ENCODE results near the gene CRK.

Gene CRK

GRCh38 chr17:1492249-1493206 is 36.5 kb upstream of the CRK start, which contains the start of gene MYO1C:
TSS of gene MYO1C (minus strand) at chr17:1492686. CDS start at chr17:1492487, 199 bp downstream.
- H3K4me1 ChIP-seq: peaks cover 3% of the 10 kb centered on the region; the same call in 1 of the 2 replicates
- no peak for TF ChIP-seq CTCF (IDR thresholded peaks at IDR 0.05; ENCODE audit: low read depth, low read length)
- H3K27me3 ChIP-seq: no peaks in the 10 kb centered on the region
- no peaks in the 10 kb centered on the region for H3K9me3 ChIP-seq
- DNase-seq: no peak
- H3K4me3 ChIP-seq (ENCODE audit: low read depth, low read length): peak within 1 kb of the TSS; percentile 23; the same call in 1 of the 2 replicates
- H3K36me3 ChIP-seq: no peaks in the 10 kb centered on the region

- Histone ChIP-seq H3K4me3 (ENCODE audit: low read depth, low read length) (peak overlapping the region; percentile 59), H3K9me3 (no peaks in the 10 kb centered on the region), H3K4me1 (peaks cover 3% of the 10 kb centered on the region; the same call in 1 of the 2 replicates), H3K27me3 (no peaks in the 10 kb centered on the region), H3K36me3 (no peaks in the 10 kb centered on the region)
- DNase-seq: peak; percentile 49
- TF ChIP-seq CTCF (IDR thresholded peaks at IDR 0.05; ENCODE audit: low read depth, low read length): no peak
Measured at GRCh38 chr17:1491443-1492248, 35.6 kb upstream of the CRK start.

DNA sequence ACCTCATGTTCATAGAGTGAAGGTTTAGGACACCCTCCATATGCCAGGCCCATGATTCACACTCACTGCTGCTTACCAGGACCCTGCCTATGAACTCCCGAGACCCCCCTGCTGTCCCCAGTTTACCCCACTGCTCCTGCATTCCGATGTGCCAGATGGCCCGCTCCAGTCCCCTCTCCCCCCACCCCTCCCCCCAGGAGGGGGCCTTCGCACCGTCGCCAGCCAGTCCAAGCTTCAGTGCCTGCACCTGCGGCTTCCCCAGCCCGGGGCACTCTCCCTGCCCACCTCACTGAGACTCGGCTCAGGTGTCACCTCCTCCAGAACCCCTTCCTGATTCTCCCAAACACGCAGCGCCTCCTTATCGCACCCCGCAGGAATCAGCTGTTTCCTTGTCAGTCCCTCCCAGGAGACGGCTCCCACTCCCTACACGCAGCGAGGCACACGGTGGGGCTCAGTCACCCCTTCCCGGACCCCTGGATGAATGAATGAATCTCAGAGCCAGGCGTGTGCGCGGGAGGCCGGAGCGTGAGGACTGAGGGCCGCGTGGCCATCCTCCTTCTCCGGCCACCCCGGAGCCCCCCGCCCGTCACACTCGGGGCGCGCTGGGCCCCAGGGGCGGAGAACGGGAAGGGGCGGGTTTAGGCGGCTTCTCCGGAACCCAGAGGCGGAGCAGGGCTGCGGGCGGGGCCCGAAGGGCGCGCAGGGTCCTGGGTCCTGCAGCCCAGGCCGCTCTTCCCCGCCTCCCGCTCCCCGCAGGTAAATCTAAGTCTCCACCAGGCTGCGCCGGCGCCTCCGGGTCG is 34.8 kb upstream of the CRK start:
- Histone ChIP-seq H3K4me3 (ENCODE audit: low read depth, low read length) (peak overlapping the region; percentile 59), H3K4me1 (peaks cover 3% of the 10 kb centered on the region; the same call in 1 of the 2 replicates), H3K9me3 (no peaks in the 10 kb centered on the region), H3K36me3 (no peaks in the 10 kb centered on the region), H3K27me3 (no peaks in the 10 kb centered on the region)
- no peak for TF ChIP-seq CTCF (IDR thresholded peaks at IDR 0.05; ENCODE audit: low read depth, low read length)
- peak; percentile 40 for DNase-seq

DNA sequence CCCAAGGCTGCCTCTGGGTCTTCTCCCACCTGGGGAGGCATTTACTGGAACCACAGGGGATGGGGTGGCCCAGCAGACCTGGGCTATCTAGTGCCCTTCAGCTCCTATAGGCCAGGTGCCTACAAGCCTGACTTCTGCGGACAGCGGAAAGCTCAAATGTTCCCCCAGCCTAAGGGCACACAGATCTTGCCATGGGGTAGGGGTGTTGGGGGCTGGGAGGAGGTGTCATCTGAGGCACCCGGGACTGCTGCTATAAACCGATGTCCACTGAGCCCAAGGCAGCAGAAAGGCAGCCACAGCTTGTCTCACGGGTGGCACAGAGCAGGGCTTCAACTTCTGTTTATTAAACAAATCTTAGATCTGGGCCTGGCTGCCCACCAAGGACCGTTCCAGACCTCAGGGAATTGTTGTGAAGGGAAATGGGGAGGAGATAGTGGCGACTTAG is 32.8 kb upstream of the CRK start:
- TF ChIP-seq CTCF (IDR thresholded peaks at IDR 0.05; ENCODE audit: low read depth, low read length): no peak
- Histone ChIP-seq H3K4me1 (peaks cover 3% of the 10 kb centered on the region; the same call in 1 of the 2 replicates), H3K27me3 (no peaks in the 10 kb centered on the region), H3K9me3 (no peaks in the 10 kb centered on the region), H3K4me3 (ENCODE audit: low read depth, low read length) (no peak overlapping the region), H3K36me3 (no peaks in the 10 kb centered on the region)
- no peak for DNase-seq

GRCh38 chr17:1487939-1488825 is 32.1 kb upstream of the CRK start:
- H3K36me3 ChIP-seq: no peaks in the 10 kb centered on the region
- peak overlapping the region; percentile 47 for H3K4me3 ChIP-seq (ENCODE audit: low read depth, low read length)
- H3K9me3 ChIP-seq: no peaks in the 10 kb centered on the region
- no peak for TF ChIP-seq CTCF (IDR thresholded peaks at IDR 0.05; ENCODE audit: low read depth, low read length)
- H3K4me1 ChIP-seq: peaks cover 2% of the 10 kb centered on the region; the same call in 1 of the 2 replicates
- peak; percentile 69 for DNase-seq
- H3K27me3 ChIP-seq: no peaks in the 10 kb centered on the region
